ENCODE measurements around the gene FGF2.
A peak's percentile ranks its signal among the peaks of the same experiment; 100 is the strongest.
"Not testable (repeated sequence)": the region's sequence is repeated elsewhere in the genome, so short reads cannot be mapped to it uniquely, and the experiment has no call there.

Gene FGF2

DNA sequence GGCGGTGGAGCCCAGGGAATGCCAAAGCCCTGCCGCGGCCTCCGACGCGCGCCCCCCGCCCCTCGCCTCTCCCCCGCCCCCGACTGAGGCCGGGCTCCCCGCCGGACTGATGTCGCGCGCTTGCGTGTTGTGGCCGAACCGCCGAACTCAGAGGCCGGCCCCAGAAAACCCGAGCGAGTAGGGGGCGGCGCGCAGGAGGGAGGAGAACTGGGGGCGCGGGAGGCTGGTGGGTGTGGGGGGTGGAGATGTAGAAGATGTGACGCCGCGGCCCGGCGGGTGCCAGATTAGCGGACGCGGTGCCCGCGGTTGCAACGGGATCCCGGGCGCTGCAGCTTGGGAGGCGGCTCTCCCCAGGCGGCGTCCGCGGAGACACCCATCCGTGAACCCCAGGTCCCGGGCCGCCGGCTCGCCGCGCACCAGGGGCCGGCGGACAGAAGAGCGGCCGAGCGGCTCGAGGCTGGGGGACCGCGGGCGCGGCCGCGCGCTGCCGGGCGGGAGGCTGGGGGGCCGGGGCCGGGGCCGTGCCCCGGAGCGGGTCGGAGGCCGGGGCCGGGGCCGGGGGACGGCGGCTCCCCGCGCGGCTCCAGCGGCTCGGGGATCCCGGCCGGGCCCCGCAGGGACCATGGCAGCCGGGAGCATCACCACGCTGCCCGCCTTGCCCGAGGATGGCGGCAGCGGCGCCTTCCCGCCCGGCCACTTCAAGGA is at the start of gene FGF2:
FGF2 (plus strand) TSS at position 279 of the 705 bp plus-strand sequence; CDS start at position 623, 344 bp downstream.
- FAIRE-seq (no peak), DNase-seq (ENCODE audit: extremely low spot score, insufficient read length, low read depth) (peak; percentile 12)

DNA sequence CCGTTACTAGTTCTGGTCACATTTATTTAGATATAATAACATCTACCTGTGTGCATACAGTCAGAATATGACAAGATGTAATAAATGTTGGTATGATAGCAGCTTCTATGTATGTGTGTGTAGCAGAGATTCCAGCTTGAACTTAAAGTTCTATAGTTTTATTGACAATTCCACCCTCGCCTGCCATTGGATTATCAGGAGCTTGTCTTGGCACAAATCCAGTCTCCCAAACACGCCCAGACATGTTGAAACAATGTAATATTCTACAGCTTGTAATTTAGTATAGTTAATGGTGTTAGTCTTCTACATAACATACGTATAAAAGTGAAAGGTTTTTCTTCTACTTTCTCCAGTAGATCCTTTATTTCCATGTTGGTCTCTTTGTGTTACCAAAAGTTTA is 49.7 kb upstream of the FGF2 start:
- FAIRE-seq = no peak

DNA sequence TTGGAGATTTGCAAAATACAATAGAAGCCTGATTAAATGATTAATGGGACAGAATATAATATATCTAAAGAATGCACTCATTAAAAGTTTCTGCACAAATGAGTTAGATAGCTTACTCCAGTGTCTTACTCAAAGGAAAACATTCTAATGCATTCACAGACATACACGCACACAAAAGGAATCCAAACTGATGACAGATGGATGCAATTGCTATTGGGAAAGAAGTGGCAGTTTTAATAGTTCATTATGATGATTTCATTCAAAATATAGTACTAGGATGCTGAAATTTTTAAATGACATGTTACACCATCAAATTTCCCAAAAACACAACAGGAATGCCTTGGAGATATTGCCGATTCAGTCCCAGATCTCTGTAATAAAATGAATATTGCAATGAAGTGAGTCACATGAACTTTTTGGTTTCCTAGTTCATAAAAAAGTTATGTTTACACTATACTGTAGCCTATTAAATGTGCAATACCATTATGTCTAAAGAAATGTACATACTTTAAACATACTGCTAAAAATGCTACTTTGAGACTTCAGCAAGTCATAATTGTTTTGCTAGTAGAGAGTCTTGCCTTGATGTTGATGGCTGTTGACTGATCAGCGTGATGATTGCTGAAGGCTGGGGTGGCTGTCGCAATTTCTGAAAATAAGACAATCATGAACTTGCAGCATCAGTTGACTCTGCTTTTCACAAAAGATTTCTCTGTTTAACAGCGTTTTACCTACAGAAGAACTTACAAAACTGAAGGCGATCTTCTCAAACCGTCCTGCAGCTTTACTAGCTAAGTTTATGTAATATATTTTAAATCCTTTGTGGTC is 48.6 kb upstream of the FGF2 start:
- FAIRE-seq = no peak
- no peak for DNase-seq (ENCODE audit: extremely low spot score, insufficient read length, low read depth)

More for the DNA sequence above, 49.7 kb upstream of the FGF2 start:
- no peak for DNase-seq (ENCODE audit: extremely low spot score, insufficient read length, low read depth)

DNA sequence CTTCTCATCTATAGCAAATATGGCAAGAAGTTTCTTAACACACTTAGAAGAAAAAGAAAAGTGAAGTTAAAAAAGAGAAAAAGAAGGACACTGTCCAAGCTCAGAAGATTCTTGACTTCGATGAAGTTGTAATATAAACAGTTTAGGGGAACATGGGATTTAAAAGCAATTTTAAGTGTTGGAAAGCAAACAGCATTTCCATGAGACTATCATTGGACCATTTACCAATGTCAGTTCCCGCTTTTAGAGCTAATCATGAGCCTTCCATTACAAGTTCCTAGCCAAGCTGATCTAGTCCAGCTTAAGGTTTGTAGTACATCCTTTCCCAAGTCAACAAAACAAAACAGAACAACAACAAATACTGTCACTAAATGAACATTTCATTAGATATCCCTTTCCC is 45.1 kb upstream of the FGF2 start:
- FAIRE-seq (no peak), DNase-seq (ENCODE audit: extremely low spot score, insufficient read length, low read depth) (no peak)

DNA sequence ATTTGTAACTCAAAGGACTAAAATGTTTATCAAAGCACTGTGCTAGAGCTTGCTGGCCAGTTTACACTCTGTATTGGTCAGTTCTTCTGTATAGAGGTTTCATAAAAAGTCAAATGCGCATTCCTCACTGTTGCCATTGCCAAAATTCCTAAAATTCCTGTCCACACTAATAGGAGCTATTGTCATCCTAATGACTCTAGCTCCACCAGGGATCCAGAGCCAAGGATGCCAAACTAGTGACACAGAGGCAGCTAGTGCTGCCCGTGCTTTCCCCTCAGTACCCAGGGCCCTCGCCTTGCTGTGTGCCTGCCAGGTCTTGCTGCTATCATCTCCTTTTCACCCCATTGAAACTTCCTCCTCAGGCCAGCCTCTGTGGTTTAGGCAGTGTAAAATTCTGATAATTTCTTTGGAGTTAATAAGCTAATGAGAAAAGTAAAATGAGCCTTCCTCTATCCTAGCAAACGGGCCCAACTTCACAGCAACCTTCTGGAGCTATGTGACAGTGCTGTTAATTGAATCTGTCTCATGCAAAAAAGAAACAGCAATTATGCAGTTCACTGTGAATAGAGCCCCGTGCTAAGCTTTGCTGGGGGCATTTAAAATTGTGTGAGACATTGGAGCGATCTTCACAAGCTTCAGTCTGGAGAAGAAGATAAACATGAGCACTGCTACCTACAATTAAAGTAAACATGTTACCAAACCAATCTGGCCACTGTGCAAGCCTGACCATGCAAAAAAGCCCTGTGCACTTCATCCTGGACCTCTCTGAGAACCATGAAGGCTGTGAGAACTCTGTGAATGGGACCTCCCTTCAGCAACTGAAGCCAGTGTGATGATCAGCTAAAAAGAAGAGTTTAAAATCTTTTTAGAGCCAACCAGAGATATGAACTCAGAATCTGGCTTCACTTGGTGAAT is 43.1 kb upstream of the FGF2 start:
- FAIRE-seq (no peak), DNase-seq (ENCODE audit: extremely low spot score, insufficient read length, low read depth) (no peak)

DNA sequence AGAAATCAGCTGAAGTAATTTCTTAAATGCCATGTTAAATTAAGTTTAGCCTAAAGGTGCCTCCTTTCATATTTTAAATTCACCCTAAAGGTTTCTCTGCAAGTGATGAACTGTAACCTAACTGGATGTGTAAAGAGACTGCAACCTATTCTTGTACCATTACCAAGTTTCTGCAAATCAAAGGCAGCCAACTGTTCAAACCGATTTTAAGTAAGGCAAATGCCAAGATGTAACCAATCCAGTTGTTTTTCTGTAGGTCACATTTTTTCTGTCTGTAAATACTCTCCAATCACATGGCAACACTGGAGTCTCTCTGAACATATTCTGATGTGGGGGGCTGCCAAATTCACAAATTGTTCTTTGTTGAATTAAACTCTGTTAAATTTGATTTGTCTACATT is 42.4 kb upstream of the FGF2 start:
- no peak for FAIRE-seq

DNA sequence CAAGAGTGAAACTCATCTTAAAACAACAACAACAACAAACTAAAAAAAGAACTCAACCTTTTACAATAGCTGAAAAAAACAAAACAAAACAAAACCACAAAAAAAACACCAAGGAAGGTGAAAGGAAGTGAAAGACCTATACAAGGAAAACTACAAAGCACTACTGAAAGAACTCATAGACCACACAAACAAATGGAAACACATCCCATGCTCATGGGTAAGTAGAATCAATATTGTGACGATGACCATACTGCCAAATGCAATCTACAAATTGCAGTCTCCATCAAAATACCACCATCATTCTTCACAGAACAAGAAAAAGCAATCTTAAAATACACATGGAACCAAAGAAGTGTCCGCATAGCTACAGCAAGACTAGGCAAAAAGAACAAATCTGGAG is 41.5 kb upstream of the FGF2 start:
- DNase-seq (ENCODE audit: extremely low spot score, insufficient read length, low read depth) = no peak
- no peak for FAIRE-seq

More for the DNA sequence above, 42.4 kb upstream of the FGF2 start:
- DNase-seq (ENCODE audit: extremely low spot score, insufficient read length, low read depth) = no peak

DNA sequence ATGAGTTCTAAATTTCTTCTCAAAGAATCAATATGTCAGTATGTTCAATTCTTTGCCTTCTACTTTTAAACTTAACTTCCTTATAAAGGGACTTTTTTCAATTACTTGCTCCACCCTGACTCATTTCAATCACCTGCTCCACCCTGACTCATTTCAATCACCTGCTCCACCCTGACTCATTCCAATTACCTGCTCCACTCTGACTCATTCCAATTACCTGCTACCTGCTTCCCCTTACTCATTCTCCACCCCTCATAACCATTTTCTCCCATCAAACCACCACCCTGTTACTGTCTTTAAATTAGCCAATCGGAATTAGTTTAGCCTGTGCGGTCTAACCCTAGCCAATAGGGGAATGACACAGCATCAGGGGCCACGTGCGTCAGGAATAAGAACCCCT is 40.3 kb upstream of the FGF2 start:
- DNase-seq (ENCODE audit: extremely low spot score, insufficient read length, low read depth); FAIRE-seq: not testable (repeated sequence)

DNA sequence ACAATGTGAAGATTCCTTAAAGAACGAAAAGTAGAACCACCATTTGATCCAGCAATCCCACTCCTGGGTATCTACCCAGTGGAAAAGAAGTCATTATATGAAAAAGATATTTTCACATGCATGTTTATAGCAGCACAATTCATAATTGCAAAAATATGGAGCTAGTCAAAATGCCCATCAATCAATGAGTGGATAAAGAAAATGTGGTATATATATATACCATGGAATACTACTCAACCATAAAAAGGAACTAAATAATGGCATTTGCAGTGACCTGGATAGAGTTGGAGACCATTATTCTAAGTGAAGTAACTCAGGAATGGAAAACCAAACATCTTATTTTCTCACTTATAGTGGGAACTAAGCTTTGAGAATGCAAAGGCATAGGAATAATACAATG is 39.7 kb upstream of the FGF2 start:
- FAIRE-seq; DNase-seq (ENCODE audit: extremely low spot score, insufficient read length, low read depth): not testable (repeated sequence)

DNA sequence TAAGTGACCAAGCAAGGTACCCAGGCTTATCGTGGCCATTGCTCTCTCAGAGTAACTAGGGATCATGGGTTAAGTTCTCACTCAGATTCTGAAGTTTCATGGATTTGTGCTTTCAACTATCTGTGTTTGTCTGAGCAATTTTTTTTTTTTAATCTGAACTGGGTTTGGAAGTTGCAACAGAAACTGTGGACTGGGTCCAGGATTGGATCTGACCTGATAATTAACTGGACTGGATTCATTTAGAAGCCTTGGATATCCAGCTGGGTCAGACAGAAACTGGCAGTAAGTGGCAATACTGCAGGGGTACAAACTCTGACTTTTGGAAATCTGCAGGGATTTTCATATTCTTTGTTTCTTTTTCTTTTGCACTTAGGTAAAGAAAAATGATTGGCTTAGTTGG is 38.7 kb upstream of the FGF2 start:
- FAIRE-seq = no peak
- DNase-seq (ENCODE audit: extremely low spot score, insufficient read length, low read depth) = no peak

DNA sequence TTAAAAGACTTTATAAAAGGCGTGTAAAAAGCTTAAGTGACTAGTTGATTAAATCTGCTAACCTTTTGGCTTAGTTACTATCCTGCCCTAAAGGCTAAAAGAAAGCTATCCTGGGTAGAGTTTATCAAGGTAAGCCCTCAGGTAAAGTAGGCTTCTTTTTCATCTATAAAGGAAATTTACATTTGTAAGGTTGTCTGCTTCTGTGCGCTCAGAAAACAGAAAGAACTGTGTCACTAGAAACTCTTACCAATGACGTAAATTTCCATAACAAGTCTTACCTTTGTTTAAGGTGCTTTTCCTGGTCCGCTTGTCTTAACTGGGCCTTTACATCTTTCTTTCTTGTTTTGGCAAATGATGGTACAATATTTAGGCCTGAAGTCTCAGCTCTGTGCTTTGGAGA is 37.7 kb upstream of the FGF2 start:
- no peak for DNase-seq (ENCODE audit: extremely low spot score, insufficient read length, low read depth)
- no peak for FAIRE-seq

DNA sequence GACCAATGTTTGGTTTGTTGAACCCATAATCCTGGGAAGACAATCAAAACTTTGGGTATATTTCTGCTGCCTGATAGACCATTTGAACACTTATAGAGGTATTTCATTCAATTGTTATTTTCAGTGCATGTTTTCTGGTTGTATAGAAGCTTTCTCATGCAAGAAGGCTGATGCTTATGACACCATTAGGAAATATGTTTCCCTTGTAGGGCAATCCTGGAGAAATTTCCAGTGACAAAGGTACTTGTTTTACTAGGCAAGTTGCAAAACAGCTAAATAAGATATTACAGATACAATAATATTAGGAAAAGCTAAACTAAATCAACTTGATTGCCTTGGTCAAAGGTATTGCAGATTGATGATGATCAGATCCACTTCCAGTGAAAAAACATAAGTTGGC is 32.8 kb upstream of the FGF2 start:
- FAIRE-seq = no peak

DNA sequence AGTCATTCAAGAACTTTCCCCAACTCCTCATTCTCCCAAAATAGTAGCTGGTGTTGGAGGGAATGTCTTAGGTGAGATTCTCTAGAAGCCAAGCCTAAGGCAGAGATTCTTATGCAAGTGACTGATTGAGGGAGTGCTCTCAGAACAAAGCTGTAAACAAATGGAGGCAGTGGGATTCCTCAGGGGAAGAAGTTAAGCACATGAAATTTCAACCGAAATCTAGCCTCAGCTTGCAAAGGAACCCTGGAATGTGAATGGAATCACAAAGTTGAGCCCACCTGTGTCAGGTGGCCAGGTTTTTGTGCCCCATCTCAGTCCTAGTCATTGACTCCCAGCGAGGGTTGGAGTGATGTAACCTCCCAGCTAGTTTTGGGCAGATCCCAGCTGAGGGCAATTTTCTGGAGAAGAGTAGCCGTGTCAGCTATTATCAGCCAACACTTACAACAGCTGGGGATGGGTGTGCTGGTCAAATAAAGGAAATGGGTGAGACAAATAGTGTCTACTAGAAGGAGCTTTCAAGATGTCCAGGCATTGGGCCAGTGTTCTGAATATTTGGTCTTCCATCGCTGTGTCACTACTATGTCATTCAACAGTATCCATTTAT is 29.7 kb upstream of the FGF2 start:
- FAIRE-seq = no peak
- DNase-seq (ENCODE audit: extremely low spot score, insufficient read length, low read depth) = no peak

More for the DNA sequence above, 32.8 kb upstream of the FGF2 start:
- no peak for DNase-seq (ENCODE audit: extremely low spot score, insufficient read length, low read depth)

DNA sequence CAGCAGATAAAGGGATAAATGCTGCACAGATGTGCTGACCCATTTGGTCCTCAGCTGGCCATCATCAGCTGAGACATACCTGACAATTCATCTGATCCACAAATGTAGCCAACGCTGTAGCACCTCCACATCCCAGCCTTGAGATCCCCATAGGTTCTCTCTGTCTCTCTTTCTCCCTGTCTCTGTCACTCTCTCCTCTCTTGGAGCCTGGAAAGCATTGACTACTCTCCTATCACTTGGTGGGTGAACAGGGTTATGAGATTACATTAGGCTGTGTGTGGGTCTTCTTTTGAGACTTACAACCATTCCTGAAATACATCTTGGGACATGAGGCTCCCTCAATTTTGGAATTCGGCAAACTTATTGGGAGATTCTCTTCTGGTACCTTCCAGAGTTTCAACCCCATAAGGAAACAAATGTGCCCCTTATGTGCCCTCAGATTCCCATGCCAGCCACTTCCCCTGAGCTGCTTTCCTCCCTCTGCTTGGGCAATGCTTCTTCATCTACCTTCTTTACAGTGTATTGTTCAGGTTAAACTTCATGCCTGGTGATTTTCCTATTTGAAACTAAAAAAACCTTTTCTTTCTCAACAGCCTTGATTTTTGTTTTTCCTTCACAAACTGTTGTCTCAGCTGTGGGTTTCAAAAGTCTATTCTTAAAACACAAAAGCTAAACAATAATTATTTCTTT is 29.1 kb upstream of the FGF2 start:
- DNase-seq (ENCODE audit: extremely low spot score, insufficient read length, low read depth) (no peak), FAIRE-seq (no peak)

DNA sequence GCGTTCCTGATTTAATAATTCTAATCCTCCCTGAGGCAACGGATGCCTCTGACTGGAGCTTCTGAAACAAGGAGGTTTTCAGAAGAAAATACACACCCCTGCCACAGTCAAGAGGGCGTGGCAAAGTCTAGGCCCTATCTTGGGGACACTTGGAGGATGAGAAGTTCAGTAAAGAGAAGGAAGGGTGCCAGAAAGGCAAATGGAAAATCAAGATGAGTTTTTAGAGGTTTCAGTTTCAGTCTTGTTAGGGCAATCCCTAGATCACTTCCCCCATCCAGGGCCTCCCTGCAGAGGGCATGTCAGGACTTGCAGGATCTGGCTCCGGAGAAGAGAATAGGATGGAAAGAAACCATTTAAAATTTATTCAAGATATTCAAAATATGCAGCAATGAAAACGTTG is 28.5 kb upstream of the FGF2 start:
- FAIRE-seq (no peak), DNase-seq (ENCODE audit: extremely low spot score, insufficient read length, low read depth) (no peak)

DNA sequence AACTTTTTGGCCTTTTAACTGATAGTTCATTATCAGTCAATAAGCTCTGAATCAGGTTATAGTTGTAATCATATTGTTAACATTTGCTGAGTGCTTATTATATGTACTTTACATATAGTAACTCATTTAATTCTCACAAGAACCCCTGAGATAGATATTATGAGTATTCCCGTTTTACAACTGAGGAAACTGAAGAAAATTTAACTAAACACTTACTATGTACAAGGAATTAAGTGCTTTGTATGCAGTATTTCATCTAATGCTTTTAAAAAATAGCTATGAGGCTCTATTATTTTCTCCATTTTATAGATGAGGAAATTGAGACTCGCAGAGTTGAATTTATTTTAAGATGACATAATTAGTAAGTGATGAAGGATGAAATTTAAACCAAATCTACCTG is 27.7 kb upstream of the FGF2 start:
- DNase-seq (ENCODE audit: extremely low spot score, insufficient read length, low read depth) = no peak
- FAIRE-seq = no peak

DNA sequence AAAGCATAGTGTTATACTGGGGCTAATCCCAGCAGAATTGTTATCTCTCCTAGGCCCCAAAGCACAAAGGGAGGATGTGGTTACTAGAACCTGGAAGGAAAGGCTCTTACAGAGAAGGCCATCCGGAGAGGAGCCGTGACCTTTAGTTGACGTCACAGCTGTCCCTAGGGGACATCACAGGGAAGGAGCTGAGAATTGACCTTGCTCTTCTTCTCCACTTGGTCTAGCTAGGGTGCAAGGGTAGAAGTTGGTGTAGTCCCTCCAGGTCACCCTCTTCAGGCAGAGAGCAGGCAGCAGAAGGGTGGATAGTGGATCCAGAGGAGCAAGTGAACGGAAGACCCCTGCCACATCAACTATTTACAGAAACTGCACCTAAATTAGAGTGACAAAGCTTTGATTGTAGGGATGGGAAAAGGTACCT is 22.8 kb upstream of the FGF2 start:
- DNase-seq (ENCODE audit: extremely low spot score, insufficient read length, low read depth) = no peak

DNA sequence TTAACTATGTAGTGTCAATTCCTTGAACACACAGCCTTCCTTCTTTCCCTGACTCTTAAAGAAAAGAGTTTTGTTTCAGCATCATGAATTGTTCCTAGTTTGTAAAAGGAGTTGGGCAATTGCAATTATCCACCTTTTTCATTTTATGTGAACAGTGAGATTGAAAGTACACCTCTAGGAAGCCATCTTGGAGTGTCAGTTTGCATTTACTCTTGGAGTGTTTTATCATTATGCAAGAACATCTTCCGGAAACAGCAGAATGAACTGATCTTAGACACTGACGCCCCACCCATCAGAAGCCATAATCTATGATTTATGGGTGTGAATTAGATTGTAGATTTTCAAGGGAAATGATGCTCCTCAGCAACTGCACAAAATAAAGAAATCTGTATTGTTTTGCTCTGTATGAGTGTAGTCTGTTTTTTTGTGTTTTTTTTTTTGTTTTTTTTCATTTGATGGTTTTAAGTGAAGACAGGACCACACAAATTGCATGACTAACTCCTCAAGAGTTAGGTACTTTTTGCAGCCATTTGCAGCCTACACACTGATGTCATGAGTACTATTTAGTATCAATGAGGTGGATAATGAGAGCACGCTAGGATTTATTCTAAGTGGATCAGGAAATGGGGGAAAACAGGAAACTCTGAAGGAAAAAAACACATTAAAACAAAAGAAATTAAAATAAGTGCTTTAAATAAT is 19.5 kb upstream of the FGF2 start:
- no peak for DNase-seq (ENCODE audit: extremely low spot score, insufficient read length, low read depth)
- FAIRE-seq = no peak

More for the DNA sequence above, 22.8 kb upstream of the FGF2 start:
- no peak for FAIRE-seq

DNA sequence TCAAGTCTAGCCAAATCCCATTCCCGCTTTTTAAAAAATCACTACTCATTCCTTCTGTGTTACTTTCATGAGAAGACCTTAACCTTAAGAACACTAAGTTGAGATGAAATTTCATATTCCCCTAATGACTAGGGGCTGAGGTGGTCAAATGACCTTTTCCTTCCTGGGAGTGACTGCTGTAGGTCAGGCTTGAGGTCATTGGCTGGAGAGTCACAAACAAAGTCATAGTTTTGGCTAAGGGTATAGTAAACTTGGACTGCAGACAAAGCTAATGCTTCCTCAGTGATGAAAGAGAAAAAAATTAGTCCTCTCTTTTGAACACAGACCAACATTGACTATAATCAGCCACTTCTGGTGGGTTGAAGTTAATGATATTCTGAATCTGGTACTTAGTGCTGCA is 16.0 kb upstream of the FGF2 start:
- DNase-seq (ENCODE audit: extremely low spot score, insufficient read length, low read depth) (no peak), FAIRE-seq (no peak)
